ELR (cell line): ENCODE results near the gene CIP2A.
A peak's percentile ranks its signal among the peaks of the same experiment; 100 is the strongest.

ENCODE experiments used
- DNase-seq: peaks from one replicate; pipeline ENCODE4 v3.0.0-alpha.2; 2015; ENCODE audit warnings: low read depth

CIP2A gene

DNA sequence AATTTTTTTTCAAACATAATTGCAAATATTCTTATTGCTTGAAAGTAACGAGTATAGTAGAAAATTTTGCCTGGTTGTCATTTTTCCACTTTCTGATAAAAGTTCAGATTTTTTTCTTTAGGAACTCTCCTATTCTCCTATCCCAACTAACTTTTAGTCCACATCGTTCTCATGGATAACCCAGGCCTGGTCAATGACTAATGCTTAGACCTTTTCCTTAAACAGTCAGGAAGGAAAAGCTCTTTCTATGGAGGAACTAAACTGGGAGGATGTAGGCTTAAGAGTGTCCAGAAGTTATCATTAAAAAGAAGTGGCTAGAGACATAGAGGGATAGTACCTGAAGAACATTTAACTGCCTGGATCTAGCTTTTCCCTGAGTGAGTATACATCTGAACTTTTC is 26.7 kb downstream of the CIP2A start:
- no peak for DNase-seq

DNA sequence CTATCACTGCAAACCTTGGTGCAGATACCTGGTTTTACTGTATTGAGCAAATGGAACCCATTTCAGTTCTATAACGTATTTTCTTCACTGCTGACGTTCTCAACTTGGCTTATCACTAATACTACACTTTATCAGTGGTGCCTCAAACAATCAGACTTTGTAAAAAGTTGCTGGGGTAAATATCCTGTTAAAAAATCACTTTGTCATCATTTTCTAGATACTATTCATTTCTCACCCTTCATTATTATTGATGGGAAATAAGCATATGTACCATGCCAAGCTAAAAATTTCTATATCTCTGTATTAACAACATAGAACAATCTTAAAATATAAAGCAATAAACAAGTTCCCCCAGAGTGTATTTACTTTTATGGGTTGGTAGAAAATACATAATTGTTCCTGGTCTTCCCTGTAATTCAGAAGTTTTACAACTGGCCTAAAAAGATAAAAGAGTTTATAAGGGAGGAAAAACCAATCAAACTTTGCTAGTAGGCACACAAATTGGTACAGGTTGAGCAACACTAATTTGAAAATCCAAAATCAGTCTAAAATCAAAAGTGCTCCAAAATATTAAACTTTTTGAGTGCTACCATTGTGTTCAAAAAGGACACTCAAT is 33.2 kb downstream of the CIP2A start:
- no peak for DNase-seq

DNA sequence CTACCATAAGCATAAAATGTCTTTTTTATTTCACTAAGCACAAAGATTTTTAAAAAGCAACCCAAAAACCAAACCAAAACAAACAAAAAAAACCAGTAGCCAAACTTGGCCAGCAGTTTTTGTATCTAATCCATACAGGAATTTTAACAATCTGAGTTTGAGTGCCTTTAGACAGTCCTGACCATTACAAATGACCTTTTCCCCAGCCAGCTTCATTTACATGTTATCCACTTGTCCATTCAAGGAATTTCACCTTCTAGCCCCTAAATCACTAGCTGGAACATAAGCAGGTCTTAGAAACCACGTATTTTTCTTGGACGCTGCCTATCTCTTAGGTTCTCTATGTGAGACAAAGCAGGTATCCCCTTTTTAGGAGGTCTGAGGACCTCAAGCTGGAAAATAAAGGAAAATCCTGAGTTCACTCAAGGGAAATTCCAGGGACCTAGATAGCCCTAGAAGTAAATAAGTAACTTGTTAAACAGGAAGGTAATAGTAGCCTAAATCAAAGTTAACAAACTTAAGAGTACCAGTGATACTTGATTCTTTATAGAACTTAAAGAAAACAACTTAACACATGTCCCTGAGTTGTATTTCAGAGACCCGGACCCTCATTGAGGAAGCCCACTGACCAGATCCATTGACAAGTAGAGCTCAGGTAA is 34.2 kb downstream of the CIP2A start:
- DNase-seq, result no peak

DNA sequence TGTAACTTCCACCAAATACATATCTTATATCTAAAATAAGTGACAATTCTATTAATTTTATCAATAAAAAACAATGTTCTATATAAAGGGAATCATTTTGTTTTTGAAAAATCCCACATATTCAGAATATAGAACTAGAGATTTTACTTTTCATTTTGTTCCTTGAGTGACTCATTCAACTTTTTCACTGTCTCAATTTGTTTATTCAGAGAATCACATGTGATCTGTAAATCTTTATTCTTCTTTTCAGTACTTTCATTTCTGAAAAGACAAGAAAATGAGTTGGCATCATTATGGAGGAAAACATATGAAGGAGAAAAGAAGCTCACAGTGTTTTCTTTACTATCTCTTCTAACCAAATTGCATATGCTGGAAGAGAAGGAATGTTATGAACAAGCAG is 35.0 kb downstream of the CIP2A start:
- DNase-seq, result no peak

DNA sequence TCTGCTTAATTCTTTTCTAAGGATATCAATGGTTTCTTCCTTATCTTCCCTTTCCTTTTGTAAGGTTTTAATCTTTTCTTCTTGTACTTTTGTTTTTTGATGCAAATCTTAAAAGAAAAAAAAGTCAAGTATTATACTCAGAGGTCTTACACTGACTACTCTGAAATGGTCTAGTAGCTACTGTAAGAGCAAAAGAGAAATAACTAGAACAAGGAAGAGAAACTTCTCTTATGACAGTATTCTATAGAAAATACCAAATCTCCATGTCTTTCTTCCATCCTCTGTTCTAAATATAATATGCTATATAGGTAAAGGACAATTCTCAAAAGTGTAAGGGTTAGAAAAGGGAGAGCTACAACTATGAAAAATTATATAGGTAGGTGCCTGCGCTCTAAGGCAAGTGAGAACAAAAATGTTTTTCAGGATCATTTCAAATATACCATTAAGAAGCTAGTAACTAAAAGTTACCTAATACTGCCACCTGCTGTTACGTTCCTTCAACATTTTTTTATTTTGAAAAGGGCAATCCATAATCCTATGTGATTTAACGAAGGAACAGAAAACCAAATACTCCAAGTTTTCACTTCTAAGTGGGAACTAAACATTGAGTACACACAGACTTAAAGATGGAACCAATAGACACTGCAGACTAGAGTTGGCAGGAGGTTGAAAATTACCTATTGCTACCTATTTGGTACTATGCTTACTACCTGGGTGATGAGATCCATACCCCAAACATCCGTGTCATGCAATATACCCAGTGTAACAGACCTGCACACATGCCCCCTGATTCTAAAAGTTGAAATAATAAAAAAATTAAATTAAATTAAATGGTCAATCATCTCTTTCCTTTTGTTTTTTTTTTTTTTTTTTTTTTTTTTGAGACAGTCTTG is 36.7 kb downstream of the CIP2A start:
- DNase-seq, result peak; percentile 61

DNA sequence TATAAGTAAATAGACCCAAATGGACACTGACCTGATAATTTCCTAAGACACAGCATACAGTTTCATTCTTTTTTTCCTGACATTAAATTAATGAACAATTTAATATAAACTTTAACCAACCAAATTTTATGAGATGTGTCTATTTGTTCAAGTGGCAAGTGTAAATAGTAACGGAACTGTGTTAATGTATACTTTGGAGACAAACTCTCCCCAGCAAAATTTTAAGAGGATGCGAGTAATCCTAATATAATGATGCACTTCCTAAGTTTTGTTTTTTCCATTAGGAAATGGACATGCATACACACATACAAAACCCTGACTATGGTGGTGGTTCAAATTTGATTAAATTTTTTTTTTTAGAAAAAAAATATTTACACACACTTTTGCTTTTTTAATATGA is 40.4 kb downstream of the CIP2A start:
- DNase-seq, result no peak

DNA sequence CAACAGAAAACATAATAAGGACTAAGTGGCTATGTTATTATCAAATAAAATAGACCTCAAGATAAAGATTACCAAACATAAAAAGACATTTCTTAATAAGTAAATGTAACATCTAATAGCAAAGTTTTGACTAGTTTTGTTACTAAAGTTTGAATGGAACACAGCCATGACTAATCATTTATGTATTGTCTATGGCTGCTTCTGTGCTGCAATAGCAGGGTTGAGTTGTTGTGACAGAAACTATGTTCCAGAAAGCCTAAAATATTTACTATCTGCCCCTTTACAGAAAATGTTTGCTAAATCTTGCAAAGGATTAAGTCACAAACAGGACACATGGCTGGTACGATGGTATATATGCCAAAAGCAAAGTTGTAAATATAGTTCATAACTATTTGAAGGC is 40.9 kb downstream of the CIP2A start:
- DNase-seq, result no peak

DNA sequence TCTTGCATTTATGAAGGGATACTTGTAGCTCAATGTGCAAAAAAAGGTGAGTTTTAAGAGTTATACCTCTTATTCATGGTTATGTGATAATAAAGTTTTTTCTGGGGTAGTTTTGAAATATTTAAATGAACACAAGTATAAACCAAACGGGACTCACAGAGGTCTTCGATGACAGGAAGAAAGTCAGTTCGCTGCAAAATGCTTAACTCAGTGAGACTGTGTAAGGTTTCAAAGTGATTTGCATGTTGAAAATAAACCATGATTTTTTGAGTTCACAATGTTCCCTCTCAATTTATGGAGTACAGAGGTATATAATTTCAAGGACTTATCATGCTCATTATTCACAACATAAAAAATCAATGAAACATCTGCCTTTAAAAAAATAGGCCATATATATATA is 42.5 kb downstream of the CIP2A start:
- DNase-seq, result no peak

DNA sequence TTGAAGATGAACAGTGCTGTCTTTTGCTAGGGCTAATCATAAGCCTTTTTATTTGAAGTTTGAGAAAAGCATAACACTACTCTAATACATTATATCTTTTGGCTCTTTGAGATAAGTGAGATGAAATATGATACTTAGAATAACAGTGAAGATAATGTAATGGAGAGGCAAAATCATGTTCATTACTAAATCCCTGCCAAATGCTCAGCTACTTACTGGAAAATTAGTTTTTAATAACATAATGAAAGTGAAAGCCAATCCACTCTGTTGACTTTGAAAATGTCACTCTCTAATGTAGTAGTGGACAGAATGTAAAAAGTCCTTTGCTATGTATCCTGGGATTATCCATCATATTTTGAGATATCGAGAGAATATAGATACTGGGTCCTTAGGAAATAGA is 43.0 kb downstream of the CIP2A start:
- no peak for DNase-seq

DNA sequence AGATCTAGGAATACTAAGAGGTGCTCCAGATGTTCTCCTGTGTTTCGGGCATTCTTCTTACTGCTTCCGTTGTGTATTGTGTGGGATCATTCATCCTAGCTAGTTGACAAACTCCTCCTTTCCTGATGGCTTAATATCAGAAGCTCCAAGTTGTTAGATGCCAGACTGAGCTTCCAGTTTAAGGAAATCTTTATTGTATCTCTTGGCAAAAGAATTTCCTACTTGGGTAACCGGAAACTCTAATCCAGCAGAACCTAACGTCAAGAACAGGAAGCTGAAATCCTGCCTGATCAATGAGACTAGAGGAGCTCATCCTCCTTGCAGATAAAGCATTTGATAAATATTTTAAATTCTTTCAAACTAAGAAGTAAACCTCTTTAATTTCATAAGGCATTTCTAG is 51.2 kb downstream of the CIP2A start:
- no peak for DNase-seq

DNA sequence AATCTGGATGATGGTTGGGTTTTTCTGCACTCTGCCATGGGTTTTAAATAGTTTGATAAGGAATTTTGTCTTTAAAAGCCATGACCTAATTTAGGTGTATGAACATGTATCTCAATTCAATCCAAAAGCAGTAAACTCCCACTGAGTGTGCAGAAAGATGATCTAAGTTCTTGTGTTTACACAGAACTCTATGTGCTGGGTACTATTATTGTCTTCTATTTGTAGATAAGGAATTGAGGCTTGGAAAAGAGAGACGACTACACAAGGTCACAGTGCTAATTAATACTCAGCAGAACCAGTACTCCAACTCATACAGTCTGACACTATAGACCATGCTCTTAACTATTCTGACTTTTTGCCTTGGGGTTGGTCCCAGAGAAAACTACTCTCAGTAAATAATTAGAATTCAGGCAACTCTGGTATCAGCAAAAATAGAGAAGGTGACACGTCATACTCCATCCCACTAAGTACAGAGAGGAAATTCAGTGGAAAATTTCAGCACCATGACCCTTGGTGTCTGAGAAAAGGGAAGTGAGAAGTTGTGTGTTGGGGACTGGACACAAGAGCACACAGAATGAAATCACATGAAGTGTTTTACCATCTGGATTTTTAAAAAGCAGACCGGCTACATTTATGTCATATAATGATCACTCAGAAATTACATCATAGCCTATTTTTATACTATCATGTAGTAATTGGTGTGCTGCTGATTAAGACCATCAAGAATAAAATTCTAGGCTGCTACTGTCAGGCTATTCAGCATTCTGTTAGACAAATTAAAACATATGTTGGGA is 60.6 kb downstream of the CIP2A start:
- no peak for DNase-seq

DNA sequence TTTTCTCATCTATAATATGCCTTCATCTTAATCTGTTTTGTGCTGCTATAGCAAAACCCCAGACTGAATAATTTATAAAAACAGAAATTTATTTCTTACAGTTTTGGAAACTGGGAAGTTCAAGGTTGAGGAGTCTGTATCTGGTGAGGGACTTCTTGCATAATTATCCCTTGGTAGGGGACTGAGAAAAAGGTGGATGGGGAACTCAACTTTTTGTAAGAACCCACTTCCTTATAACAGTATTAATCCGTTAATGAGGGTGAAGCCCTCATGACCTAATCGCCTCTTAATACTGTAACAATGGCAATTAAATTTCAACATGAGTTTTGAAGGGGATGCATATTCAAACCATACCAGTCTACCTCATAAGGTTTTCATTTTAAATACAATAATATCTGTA is 61.4 kb downstream of the CIP2A start:
- DNase-seq, result no peak

DNA sequence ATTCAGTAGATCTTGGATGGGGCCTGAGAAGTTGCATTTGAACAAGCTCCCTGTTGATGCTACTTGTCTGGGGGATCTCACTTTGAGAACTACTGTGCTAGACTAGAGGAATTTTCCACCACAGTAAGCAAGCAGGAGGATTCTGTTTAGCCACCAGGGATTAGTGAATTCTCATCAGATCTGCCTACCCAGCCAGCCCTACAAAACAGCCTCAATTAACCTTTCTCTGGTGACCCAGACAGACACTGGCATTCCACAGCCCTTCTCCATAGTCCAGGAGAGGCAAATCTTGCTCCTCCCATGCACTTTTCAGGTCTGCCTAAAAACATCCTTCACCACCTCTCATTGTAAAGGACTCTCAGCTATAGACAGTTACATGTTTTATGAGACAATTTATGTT is 62.1 kb downstream of the CIP2A start:
- no peak for DNase-seq

DNA sequence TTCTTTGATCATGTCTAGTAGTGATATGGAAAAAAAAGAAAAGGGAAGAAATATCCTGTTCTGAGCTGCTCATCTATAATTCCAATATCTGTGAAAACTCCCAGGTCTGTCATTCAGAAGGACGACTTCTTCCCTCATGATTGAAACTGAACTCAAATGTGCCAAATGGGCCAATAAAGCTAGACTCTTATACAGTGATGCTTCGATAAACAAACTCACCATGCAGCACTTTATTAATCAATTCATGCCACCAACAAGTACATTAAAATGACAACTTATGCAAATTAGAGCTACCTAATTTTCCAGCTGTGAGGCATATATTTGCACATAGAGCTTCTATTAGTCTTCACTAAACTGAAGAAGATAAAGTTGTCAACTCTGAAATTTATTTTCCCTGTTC is 63.3 kb downstream of the CIP2A start:
- DNase-seq, result no peak

DNA sequence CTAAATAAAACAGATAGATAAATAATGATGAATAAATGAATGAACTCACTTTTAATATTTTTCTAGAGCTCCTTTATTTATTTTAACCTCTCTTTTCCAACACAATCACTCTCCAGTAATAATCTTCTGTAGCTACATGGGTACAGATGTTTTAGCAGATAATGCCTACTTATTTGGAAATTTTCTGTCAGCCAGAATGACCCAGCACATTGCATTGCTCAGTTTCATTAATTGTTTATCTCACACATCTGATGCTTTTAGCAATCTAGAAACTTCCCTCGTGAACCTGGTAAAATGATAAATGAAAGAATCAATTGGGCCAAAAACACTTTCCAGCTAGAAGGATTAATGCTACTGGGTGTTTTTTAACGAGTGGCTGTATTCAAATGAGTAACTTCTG is 64.0 kb downstream of the CIP2A start:
- no peak for DNase-seq

DNA sequence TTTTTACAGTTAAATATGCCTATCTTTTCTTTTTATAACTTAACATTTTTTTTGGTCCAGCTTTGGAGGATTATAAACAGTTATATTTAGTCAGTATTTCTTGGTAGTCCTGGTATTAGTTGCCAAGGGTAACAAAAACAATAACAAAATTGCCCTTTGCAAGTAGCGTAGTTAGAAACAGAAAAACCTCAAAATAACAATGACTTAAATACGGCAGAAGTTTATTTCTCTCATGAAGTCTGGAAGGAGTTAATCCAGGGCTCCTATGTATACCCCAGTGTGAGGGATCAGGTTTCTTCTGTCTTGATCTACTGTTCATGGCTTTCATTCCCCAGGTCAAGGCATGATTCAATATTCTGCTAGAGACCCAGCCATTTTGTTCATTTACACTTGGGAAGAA is 64.7 kb downstream of the CIP2A start:
- DNase-seq, result no peak

DNA sequence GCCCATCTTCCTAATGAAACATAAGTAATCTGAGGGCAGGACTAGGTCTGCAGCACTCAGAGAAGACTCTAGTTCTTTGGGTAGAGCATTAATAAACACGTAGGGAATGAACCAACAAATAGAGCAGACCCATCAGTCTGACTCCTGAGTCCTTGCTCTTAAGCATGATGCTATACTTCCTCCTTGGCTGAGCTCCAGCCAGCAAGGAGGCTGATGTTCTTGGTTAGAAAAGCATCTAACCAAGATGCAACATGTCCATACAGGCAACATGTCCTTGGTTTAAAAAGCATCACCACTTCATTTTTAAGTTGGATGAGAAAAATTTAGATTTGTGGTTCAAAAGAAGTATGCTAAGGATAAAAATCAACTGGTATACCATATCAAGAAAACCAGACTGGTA is 70.3 kb downstream of the CIP2A start:
- DNase-seq, result peak; percentile 19

DNA sequence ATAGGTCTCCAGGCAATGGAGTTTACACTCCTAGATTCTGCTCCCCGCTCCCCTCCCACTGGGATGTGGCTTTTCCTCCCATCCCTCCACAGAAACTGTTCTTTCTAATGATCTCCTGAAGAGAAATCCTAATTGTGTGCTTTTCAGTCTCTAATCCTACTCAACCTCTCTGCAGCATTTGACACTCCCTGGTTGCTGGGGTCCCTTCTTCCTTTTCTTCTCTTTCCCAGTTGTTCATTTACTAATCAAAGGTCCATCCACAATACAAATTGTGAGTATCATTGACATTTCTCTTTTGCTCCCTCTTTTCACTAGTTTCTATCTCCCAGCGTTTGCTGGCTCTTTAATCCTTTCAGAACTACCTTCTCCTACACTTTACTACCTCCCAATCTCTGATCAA is 72.4 kb downstream of the CIP2A start:
- no peak for DNase-seq

DNA sequence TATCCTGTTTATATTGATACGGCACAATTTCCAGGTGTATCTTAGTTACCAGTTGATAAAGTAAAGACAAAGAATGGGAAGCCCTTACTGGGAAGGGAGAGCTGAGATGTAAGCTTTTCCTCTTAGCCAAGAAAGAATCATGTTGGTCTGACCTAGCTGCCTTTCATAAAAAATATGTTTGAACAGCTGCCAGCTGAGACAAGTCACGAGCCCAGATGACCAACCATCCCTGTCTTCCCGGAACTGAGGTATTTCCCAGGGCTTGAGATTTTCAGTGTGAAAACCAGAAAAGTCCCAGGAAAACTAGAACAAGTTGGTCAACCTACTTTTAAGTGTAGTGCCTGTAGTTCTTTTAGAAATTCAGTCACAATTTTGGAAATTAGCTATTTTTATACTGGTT is 75.3 kb downstream of the CIP2A start:
- peak; percentile 34 for DNase-seq

DNA sequence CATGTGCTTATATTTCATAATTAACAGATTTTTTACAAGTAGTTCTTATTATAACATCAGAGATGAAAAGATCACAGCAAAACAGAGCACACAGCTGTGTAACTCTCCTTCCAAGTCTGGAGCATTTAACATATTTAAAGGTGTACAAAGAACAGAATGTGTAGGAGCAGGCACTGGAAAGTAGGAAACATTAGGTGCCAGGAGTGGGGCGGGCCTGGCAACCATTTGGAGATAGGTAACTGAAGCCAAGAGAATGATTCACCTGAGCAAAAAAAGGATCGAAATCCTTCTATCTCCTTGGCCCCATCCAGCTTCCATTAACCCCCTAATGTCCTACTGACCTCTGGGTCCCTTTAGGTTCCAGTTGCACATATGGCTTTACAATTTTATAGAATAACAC is 76.6 kb downstream of the CIP2A start:
- DNase-seq, result no peak

DNA sequence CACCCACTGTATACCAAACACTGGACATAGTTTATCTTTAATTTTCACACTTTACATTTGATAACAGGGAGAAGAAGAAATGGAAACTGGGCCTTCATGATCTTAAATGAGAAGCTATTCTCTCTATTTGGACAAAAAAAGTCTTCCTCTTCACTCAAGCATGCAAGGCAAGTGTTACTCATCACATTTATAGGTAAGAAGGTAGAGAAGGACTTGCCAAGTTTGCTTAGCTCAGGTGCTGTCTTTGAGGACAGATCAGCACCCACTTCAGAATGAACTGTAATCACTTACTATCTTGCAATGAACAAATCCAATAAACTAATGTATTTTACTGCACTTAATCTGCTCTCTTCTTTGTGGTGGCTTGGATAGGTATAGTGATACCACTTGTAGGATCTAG is 77.7 kb downstream of the CIP2A start:
- no peak for DNase-seq

DNA sequence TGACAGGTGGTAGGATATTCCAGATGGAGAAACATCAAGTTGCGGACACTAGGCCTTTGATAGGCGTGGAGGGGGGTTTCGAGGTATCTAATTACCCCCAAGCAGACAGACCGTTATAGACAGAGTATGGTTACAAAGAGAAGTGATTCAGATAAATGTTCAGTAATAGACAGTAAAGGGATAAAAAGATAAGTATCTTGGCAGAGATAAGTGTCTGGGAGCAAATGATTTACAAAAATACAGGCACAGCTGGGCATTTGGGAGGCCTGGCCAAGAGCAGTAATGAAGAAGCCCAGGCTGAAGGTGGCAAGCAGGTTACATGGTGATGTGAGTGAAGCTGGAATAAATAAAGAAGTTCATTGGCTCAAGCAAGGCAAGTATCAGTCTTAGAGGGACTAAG is 78.2 kb downstream of the CIP2A start:
- DNase-seq, result no peak

DNA sequence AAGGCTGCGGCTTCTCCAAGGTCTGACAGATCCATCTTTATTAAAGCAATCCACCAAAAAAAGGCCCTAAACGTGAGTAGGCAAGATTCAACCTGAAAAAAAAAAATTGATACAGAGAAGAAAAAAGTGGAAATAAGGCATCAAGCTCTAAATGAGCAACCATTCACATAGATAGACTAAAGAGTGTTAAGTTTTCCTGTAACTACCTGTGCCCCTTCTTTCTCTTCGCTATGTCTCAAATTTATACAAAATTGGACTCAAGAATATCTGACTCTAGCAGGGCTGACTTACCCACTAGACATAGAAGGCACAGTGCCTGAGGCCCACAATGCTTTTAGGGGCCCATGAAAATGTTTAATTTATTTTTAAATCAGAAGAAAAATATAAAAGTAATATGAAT is 78.7 kb downstream of the CIP2A start, which contains the start of gene MYH15:
Gene MYH15, minus strand, starts transcription at position 101 of the 400 bp plus-strand sequence. Its CDS starts 66 bp downstream, at position 35.
- no peak for DNase-seq
